HepG2 (cell line): ENCODE results near the gene NFKB2. TPM values are rescaled to one million over a fixed set of nuclear protein-coding genes. Genes with fewer than 3 reads are reported as not detected.

Source experiments
- FOXO1 ChIP-seq: sonication (generic); formaldehyde crosslinking; IDR thresholded peaks from 2 replicates; pipeline ENCODE4 v1.4.0; 2020; ENCODE audit warnings: missing genetic modification reagents
- HMG20B ChIP-seq: conservative IDR thresholded peaks from 2 replicates; pipeline ENCODE4 v1.6.1; 2016; ENCODE audit warnings: missing genetic modification reagents, missing compliant biosample characterization
- MLLT10 ChIP-seq: sonication (generic); formaldehyde crosslinking; IDR thresholded peaks from 2 replicates; pipeline ENCODE4 v1.4.0; 2020; ENCODE audit warnings: missing genetic modification reagents
- SMAD3 ChIP-seq: sonication (generic); formaldehyde crosslinking; IDR thresholded peaks from 2 replicates; pipeline ENCODE4 v1.4.0; 2020; ENCODE audit warnings: missing genetic modification reagents
- TARDBP ChIP-seq: sonication (generic); formaldehyde crosslinking; IDR thresholded peaks from 2 replicates; pipeline ENCODE4 v1.8.0; 2022; ENCODE audit warnings: mild to moderate bottlenecking, missing genetic modification reagents
- ZFP36L1 ChIP-seq: sonication (generic); formaldehyde crosslinking; IDR thresholded peaks from 2 replicates; pipeline ENCODE4 v1.8.0; 2022; ENCODE audit warnings: mild to moderate bottlenecking, missing genetic modification reagents, moderate library complexity
- ZNF276 ChIP-seq: sonication (generic); formaldehyde crosslinking; IDR thresholded peaks from 2 replicates; pipeline ENCODE4 v1.4.0; 2020; ENCODE audit warnings: mild to moderate bottlenecking, low read depth, missing genetic modification reagents
- ZNF740 ChIP-seq: sonication (generic); formaldehyde crosslinking; IDR thresholded peaks from 2 replicates; pipeline ENCODE4 v1.4.0; 2020; ENCODE audit warnings: missing genetic modification reagents
- polyA plus RNA-seq, 8 experiments: library from polyadenylated mRNA; depleted of rRNA in 3 of 8; stranded (reverse) in 7 of 8; unstranded in 1 of 8; fragments of >200 nt; fragmentation: Illumina TruSeq in 4 of 8; extraction: Trizol in 4 of 8; gene quantifications; 2 replicates each; pipeline versions ENCODE4 v1.2.1 to v1.2.3, GENCODE V29; 2011 to 2016; ENCODE audit warnings: low read depth in 4 of 8, missing spikeins in 1 of 8, mixed read lengths in 1 of 8; ENCODE audit not compliant: insufficient read depth in 1 of 8
- total RNA-seq, 5 experiments: library from RNA; depleted of rRNA; stranded (reverse); fragments of >200 nt; fragmentation: Illumina TruSeq; extraction: Trizol; gene quantifications; 2 replicates each; pipeline ENCODE4 v1.2.3, GENCODE V29; 2016; ENCODE audit warnings: low read depth in 1 of 5
- TF ChIP-seq, protein P1 (sequence below), 2 experiments: fragments of 450-650 bp in 1 of 2; sonication (generic) in 1 of 2; formaldehyde crosslinking in 1 of 2; IDR thresholded peaks; 2 replicates each; pipeline versions ENCODE4 v1.6.1 to v1.8.0; 2016 to 2022; ENCODE audit warnings: antibody characterized with exemption in 1 of 2, mild to moderate bottlenecking in 1 of 2, missing genetic modification reagents in 1 of 2
- TF ChIP-seq, protein P2 (sequence below): sonication (generic); formaldehyde crosslinking; IDR thresholded peaks from 2 replicates; pipeline ENCODE4 v1.5.1; 2020; ENCODE audit warnings: mild to moderate bottlenecking, moderate library complexity, missing genetic modification reagents
- TF ChIP-seq, protein P3 (sequence below): sonication (generic); formaldehyde crosslinking; IDR thresholded peaks from 2 replicates; pipeline ENCODE4 v1.8.0; 2022; ENCODE audit warnings: mild to moderate bottlenecking, missing genetic modification reagents, borderline replicate concordance

The NFKB2 gene
- total and polyA plus RNA-seq, 2 of the 13 experiments (the other 11 are each of a cell fraction or from before 2014, with no cell fraction given) = 7.7 to 12.5 TPM

- TF ChIP-seq, protein P1, sequence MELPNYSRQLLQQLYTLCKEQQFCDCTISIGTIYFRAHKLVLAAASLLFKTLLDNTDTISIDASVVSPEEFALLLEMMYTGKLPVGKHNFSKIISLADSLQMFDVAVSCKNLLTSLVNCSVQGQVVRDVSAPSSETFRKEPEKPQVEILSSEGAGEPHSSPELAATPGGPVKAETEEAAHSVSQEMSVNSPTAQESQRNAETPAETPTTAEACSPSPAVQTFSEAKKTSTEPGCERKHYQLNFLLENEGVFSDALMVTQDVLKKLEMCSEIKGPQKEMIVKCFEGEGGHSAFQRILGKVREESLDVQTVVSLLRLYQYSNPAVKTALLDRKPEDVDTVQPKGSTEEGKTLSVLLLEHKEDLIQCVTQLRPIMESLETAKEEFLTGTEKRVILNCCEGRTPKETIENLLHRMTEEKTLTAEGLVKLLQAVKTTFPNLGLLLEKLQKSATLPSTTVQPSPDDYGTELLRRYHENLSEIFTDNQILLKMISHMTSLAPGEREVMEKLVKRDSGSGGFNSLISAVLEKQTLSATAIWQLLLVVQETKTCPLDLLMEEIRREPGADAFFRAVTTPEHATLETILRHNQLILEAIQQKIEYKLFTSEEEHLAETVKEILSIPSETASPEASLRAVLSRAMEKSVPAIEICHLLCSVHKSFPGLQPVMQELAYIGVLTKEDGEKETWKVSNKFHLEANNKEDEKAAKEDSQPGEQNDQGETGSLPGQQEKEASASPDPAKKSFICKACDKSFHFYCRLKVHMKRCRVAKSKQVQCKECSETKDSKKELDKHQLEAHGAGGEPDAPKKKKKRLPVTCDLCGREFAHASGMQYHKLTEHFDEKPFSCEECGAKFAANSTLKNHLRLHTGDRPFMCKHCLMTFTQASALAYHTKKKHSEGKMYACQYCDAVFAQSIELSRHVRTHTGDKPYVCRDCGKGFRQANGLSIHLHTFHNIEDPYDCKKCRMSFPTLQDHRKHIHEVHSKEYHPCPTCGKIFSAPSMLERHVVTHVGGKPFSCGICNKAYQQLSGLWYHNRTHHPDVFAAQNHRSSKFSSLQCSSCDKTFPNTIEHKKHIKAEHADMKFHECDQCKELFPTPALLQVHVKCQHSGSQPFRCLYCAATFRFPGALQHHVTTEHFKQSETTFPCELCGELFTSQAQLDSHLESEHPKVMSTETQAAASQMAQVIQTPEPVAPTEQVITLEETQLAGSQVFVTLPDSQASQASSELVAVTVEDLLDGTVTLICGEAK (IDR thresholded peaks at IDR 0.05) = peak; percentile 60
- TF ChIP-seq, protein P1 (CRISPR knock-in tag; IDR thresholded peaks at IDR 0.05) = peak; percentile 38; the same call in 1 of the 2 replicates
- TF ChIP-seq FOXO1 (CRISPR knock-in tag) = no peak; the same call in 1 of the 2 replicates
- TF ChIP-seq, protein P2, sequence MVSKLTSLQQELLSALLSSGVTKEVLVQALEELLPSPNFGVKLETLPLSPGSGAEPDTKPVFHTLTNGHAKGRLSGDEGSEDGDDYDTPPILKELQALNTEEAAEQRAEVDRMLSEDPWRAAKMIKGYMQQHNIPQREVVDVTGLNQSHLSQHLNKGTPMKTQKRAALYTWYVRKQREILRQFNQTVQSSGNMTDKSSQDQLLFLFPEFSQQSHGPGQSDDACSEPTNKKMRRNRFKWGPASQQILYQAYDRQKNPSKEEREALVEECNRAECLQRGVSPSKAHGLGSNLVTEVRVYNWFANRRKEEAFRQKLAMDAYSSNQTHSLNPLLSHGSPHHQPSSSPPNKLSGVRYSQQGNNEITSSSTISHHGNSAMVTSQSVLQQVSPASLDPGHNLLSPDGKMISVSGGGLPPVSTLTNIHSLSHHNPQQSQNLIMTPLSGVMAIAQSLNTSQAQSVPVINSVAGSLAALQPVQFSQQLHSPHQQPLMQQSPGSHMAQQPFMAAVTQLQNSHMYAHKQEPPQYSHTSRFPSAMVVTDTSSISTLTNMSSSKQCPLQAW (CRISPR knock-in tag) = peak; percentile 76
- TF ChIP-seq MLLT10 = no peak
- TF ChIP-seq ZNF276 = 0 out of 2 replicates have a peak, but pooled peaks have one; percentile 22
- TF ChIP-seq HMG20B (CRISPR knock-in tag) = peak; percentile 60; the same call in 1 of the 2 replicates
- peak; percentile 96 for TF ChIP-seq TARDBP (CRISPR knock-in tag)
- TF ChIP-seq, protein P3, sequence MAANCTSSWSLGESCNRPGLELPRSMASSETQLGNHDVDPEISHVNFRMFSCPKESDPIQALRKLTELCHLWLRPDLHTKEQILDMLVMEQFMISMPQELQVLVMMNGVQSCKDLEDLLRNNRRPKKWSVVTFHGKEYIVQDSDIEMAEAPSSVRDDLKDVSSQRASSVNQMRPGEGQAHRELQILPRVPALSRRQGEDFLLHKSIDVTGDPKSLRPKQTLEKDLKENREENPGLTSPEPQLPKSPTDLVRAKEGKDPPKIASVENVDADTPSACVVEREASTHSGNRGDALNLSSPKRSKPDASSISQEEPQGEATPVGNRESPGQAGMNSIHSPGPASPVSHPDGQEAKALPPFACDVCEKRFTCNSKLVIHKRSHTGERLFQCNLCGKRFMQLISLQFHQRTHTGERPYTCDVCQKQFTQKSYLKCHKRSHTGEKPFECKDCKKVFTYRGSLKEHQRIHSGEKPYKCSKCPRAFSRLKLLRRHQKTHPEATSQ = peak; percentile 93; the same call in 1 of the 2 replicates
- TF ChIP-seq SMAD3 (CRISPR knock-in tag) = peak; percentile 85
- TF ChIP-seq ZNF740 (CRISPR knock-in tag) = peak; percentile 42; the same call in 1 of the 2 replicates
- 0 out of 2 replicates have a peak, but pooled peaks have one; percentile 28 for TF ChIP-seq ZFP36L1 (CRISPR knock-in tag)
Observed at GRCh38 chr10:102420714-102421506, 25.4 kb downstream of the NFKB2 start, which contains the start of gene FBXL15 (continued).
